Measurements from ENCODE around the gene GDF11.

Gene GDF11

DNA sequence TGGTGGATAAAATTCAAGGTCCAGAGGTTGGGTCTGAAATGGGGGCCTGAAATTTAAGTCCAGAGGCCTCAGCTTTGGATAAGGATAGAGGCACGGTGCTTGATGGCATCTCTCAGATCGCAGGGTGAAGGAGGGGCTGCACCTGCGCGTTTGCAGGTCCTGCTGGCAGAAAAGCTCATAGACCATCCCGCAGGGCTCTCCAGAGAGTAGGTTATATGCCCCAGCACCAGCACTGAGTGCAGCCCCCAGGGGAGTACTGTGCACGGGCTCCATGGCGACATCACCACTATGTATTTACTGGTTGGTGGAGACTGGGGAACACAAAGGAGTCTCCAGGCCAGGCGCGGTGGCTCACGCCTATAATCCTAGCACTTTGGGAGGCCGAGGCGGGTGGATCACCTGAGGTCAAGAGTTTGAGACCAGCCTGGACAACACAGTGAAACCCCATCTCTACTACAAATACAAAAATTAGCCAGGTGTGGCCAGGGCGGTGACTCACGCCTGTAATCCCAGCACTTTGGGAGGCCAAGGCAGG, 9.8 kb upstream of the GDF11 start:
- TF ChIP-seq, protein P1, sequence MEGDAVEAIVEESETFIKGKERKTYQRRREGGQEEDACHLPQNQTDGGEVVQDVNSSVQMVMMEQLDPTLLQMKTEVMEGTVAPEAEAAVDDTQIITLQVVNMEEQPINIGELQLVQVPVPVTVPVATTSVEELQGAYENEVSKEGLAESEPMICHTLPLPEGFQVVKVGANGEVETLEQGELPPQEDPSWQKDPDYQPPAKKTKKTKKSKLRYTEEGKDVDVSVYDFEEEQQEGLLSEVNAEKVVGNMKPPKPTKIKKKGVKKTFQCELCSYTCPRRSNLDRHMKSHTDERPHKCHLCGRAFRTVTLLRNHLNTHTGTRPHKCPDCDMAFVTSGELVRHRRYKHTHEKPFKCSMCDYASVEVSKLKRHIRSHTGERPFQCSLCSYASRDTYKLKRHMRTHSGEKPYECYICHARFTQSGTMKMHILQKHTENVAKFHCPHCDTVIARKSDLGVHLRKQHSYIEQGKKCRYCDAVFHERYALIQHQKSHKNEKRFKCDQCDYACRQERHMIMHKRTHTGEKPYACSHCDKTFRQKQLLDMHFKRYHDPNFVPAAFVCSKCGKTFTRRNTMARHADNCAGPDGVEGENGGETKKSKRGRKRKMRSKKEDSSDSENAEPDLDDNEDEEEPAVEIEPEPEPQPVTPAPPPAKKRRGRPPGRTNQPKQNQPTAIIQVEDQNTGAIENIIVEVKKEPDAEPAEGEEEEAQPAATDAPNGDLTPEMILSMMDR (IDR thresholded peaks at IDR 0.05): no peak
- H3K27ac ChIP-seq: no peak overlapping the region
- no peak overlapping the region for H3K4me3 ChIP-seq (ENCODE audit: low read depth, low read length)
- no peak overlapping the region for H3K9ac ChIP-seq
- no peaks in the 10 kb centered on the region for H3K27me3 ChIP-seq (ENCODE audit: control insufficient read depth, insufficient read depth, low read length)
- H3K4me1 ChIP-seq: peaks cover 10% of the 10 kb centered on the region
- no peak overlapping the region for H3K4me2 ChIP-seq (ENCODE audit: low read length)
- H3K79me2 ChIP-seq: peaks cover 11% of the 10 kb centered on the region
- no peak overlapping the region for H2AFZ ChIP-seq
- no peaks in the 10 kb centered on the region for H3K36me3 ChIP-seq (ENCODE audit: control insufficient read depth, insufficient read depth, low read length)
- H3K9me3 ChIP-seq (ENCODE audit: control insufficient read depth, low read length): no peaks in the 10 kb centered on the region

DNA sequence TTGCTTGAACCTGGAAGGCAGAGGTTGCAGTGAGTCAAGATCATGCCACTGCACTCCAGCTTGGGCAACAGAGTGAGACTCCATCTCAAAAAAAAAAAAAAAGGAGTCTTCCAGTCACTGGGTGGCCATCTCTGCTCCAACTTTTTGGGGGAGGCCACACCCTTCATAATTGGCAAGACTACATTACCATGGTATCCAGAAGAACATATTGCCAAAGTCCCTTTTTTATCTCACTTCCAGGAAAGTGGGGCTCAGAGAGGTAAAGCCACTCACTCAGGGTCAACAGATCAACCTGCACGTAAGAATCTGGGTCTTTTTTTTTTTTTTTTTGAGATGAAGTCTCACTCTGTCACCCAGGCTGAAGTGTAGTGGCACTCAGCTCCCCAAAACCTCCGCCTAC, 9.1 kb upstream of the GDF11 start:
- peaks cover 11% of the 10 kb centered on the region for H3K79me2 ChIP-seq
- H2AFZ ChIP-seq: no peak overlapping the region
- TF ChIP-seq, protein P1 (IDR thresholded peaks at IDR 0.05): no peak
- no peak overlapping the region for H3K4me2 ChIP-seq (ENCODE audit: low read length)
- no peaks in the 10 kb centered on the region for H3K27me3 ChIP-seq (ENCODE audit: control insufficient read depth, insufficient read depth, low read length)
- H3K9ac ChIP-seq: no peak overlapping the region
- no peak overlapping the region for H3K27ac ChIP-seq
- H3K9me3 ChIP-seq (ENCODE audit: control insufficient read depth, low read length): no peaks in the 10 kb centered on the region
- peaks cover 15% of the 10 kb centered on the region for H3K4me1 ChIP-seq
- H3K4me3 ChIP-seq (ENCODE audit: low read depth, low read length): no peak overlapping the region
- H3K36me3 ChIP-seq (ENCODE audit: control insufficient read depth, insufficient read depth, low read length): no peaks in the 10 kb centered on the region

DNA sequence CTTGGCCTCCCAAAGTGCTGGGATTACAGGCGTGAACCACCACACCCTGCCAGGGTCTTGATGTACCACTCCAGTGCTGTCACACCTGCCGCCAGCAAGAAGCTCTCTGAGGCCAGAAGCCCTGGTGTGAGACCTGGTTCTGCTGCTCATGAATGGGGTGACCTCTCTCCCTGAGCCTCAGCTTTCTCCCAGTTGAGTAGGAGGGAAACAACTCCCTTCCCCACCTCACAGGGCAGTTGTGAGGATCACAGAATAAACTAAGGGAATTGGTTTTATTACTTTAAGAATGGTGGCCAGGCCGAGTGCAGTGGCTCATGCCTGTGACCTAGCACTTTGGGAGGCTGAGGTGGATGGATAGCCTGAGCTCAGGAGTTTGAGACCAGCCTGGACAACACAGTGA, 8.3 kb upstream of the GDF11 start:
- no peak overlapping the region for H2AFZ ChIP-seq
- H3K79me2 ChIP-seq: peaks cover 11% of the 10 kb centered on the region
- no peak overlapping the region for H3K9ac ChIP-seq
- TF ChIP-seq, protein P1 (IDR thresholded peaks at IDR 0.05): no peak
- peaks cover 18% of the 10 kb centered on the region for H3K4me1 ChIP-seq
- no peaks in the 10 kb centered on the region for H3K36me3 ChIP-seq (ENCODE audit: control insufficient read depth, insufficient read depth, low read length)
- H3K4me2 ChIP-seq (ENCODE audit: low read length): no peak overlapping the region
- no peaks in the 10 kb centered on the region for H3K27me3 ChIP-seq (ENCODE audit: control insufficient read depth, insufficient read depth, low read length)
- no peak overlapping the region for H3K4me3 ChIP-seq (ENCODE audit: low read depth, low read length)
- no peak overlapping the region for H3K27ac ChIP-seq
- H3K9me3 ChIP-seq (ENCODE audit: control insufficient read depth, low read length): no peaks in the 10 kb centered on the region

DNA sequence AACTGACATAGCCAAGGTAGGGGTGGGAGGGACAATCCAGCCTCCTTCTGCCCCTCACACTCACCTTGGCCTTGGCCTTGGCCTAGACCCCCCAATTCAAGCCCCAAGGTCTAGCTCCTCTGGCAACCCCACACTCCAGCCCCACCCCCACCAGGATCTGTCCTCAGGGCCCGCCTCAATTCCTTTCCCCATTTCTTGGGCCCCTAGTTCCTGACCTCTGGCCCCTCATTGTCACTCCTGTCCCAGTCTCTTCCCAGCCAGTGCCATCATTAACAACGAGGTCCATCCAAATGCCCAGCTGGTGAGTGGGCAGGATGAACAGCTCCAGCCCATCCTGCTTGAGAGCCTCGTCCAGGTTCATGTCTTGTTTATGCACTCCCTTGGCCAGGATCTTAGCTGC, 6.8 kb upstream of the GDF11 start:
- H3K79me2 ChIP-seq: peaks cover 11% of the 10 kb centered on the region
- H3K27ac ChIP-seq: no peak overlapping the region

More for the DNA sequence above, 6.8 kb upstream of the GDF11 start:
- Histone ChIP-seq H3K4me1 (peaks cover 14% of the 10 kb centered on the region), H3K4me2 (ENCODE audit: low read length) (no peak overlapping the region), H3K4me3 (ENCODE audit: low read depth, low read length) (no peak overlapping the region), H3K9me3 (ENCODE audit: control insufficient read depth, low read length) (no peaks in the 10 kb centered on the region), H3K27me3 (ENCODE audit: control insufficient read depth, insufficient read depth, low read length) (no peaks in the 10 kb centered on the region), H2AFZ (no peak overlapping the region), H3K9ac (no peak overlapping the region), H3K36me3 (ENCODE audit: control insufficient read depth, insufficient read depth, low read length) (no peaks in the 10 kb centered on the region)
- TF ChIP-seq, protein P1 (IDR thresholded peaks at IDR 0.05): no peak
